NCI-H1105 (cell line): ENCODE measurements around the gene ZNF444.
"Not testable (repeated sequence)": the region's sequence is repeated elsewhere in the genome, so short reads cannot be mapped to it uniquely, and the experiment has no call there.

Source experiments
- DNase-seq: peaks from one replicate; lab custom pipeline; 2025; lab: John Stamatoyannopoulos, UW

Gene ZNF444

GRCh38 chr19:56145698-56146097 is 4.6 kb downstream of the ZNF444 start:
- no peak for DNase-seq

- no peak for DNase-seq
Observed at GRCh38 chr19:56146904-56147303, 5.8 kb downstream of the ZNF444 start.

GRCh38 chr19:56147307-56147706 is 6.2 kb downstream of the ZNF444 start:
- no peak for DNase-seq

- DNase-seq, result no peak
Observed at GRCh38 chr19:56148096-56148495, 7.0 kb downstream of the ZNF444 start.

- DNase-seq, result not testable (repeated sequence)
Observed at GRCh38 chr19:56148955-56149655, 8.0 kb downstream of the ZNF444 start.

- no peak for DNase-seq
Observed at GRCh38 chr19:56149656-56150038, 8.6 kb downstream of the ZNF444 start.

- DNase-seq, result no peak
Observed at GRCh38 chr19:56150358-56150757, 9.3 kb downstream of the ZNF444 start.

GRCh38 chr19:56152644-56153043 is 11.6 kb downstream of the ZNF444 start:
- DNase-seq, result no peak

- no peak for DNase-seq
Observed at GRCh38 chr19:56153507-56153906, 12.4 kb downstream of the ZNF444 start.

GRCh38 chr19:56155124-56155687 is 14.1 kb downstream of the ZNF444 start:
- no peak for DNase-seq

GRCh38 chr19:56156768-56157167 is 15.7 kb downstream of the ZNF444 start:
- no peak for DNase-seq

- no peak for DNase-seq
Observed at GRCh38 chr19:56158170-56158757, 17.2 kb downstream of the ZNF444 start.

- no peak for DNase-seq
Observed at GRCh38 chr19:56159009-56159559, 18.0 kb downstream of the ZNF444 start.

GRCh38 chr19:56159622-56160271 is 18.7 kb downstream of the ZNF444 start:
- no peak for DNase-seq

GRCh38 chr19:56161534-56161933 is 20.4 kb downstream of the ZNF444 start:
- DNase-seq, result no peak

- no peak for DNase-seq
Observed at GRCh38 chr19:56162258-56162657, 21.2 kb downstream of the ZNF444 start.

GRCh38 chr19:56163097-56163496 is 22.0 kb downstream of the ZNF444 start:
- DNase-seq, result no peak

- no peak for DNase-seq
Observed at GRCh38 chr19:56167064-56167578, 26.0 kb downstream of the ZNF444 start.

- DNase-seq, result no peak
Observed at GRCh38 chr19:56170261-56170660, 29.2 kb downstream of the ZNF444 start.

- DNase-seq, result no peak
Observed at GRCh38 chr19:56174086-56174485, 33.0 kb downstream of the ZNF444 start.

- no peak for DNase-seq
Observed at GRCh38 chr19:56174550-56174949, 33.5 kb downstream of the ZNF444 start.

- not testable (repeated sequence) for DNase-seq
Observed at GRCh38 chr19:56175861-56176307, 34.8 kb downstream of the ZNF444 start, which contains the start of gene GALP. TSS of gene GALP (plus strand) at chr19:56176008. CDS start at chr19:56177109, 1,101 bp downstream.
